ENCODE results near the gene PARD3.

PARD3 gene

DNA sequence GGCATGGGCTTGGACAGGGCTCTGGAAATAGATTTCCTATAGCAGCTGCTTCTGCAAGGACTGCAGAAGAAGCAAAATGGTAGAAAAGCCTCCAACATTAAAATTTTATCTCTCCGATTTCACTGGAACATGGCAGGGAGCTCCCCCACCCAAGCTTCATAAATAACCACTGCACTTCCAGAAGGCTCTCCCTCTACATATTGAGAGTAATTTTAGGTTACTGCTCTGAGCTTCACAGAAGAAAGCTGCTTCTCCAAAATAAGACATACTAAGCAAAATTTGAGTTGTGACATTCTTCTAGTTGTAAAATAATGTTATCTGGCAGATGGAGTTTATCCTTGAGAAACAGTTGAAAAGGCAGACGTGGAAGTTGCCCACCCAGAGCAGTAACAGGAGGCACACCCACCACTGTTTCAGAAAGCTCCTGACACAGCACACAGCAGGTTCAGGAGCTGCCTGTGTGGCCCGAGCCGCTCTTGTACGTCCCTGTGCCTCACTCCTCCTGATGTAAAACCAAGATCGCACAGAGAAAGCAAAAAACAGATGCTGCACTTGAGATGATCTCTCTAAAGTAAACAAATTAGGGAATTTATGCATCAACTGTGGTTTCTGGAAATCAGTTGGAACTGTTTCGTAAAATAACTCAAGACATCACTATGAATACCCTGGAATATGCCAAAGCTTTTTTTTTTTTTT, 621.0 kb downstream of the PARD3 start:
- DNase-seq, result no peak

DNA sequence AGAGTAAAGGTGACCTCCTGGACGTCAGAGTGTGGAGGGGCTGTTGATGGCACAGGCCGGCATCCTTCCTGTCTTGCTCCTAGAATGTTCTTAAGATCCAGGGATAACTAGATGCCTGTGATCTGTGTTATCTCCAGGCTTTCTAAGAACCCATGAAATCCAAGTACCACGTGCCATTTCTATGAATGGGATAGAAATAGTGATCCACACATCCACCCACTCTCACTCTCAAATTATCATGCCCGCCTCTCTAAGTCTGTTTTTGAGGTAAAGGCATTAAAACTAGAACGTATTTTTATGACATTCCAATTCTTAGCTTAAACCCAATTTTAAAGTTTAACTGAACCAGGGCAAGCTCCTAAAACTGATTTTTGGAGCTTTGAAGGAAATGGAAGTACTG, 622.5 kb downstream of the PARD3 start:
- DNase-seq, result no peak

DNA sequence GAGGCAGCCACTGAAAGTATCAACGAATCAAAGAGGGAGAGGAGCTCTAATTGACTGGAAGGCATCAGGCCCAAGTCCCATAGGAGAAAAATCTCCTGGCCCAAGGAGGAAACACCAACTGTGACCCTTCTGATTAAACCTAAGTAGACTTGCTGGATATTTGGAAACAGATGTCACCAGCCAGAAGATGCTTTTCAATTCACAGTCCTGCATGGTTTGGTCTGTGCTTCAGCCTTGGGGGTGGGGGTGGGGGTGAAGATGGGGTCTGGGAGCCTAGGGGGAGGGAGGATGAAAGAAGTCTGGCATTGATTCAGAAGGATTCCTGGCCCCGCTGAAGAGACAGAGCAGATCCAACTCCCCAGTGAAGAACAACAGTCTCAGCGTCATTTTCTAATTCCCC, 623.7 kb downstream of the PARD3 start:
- no peak for DNase-seq

DNA sequence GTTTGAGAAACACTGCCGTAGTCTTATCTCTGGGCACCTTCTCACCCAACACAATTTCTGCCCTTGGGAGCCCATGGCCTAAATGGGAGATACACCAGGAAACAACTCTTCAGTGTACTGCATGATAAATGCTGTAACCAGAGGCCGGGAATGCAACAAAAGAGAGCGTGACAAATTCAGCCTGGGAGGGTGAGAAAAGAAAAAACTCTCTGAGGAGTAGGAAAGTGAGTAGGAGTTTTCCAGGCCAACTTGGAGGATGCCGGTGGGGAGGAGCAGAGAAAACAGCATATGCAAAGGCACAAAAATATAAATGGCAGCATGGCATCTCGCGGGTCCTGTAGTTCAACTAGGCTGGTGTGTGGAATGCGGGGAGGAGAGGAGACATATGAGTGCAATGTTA, 624.5 kb downstream of the PARD3 start:
- no peak for DNase-seq

DNA sequence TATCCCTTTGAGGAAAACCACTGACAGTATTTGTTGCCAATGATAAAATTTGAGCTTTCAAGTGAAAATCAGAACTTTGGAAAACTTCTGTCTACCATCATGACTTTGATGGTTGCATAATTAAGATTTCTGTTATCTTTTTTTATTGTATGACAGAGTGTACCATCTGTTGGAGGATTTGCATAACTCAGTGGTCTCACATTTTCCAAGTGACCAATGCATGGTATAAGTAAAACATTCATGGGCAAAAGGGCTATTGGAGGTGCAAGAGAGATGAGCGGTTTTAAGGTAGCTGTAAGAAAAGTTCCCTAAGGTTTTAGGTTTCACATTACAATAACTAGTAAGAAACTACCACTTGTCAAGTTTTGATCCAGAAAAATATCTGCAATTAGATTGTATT, 625.3 kb downstream of the PARD3 start:
- DNase-seq, result no peak

DNA sequence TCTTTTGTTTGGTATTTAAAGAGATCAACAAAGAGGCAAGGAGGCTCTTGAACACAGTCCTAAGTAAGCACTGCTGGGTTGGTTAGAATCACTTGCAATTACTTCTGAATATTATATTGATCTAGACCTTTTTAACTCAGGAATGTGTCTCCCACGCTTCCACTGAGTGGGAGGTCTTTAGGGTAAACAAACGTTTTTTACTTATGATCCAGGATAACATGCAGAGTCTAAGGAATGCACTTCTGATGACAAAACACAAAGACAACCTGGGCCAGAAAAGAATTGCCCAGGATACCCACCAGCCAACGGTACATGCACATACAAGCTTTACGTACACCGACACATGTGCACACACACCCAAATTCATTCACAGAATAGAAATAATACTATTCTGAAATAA, 626.9 kb downstream of the PARD3 start:
- DNase-seq, result no peak

DNA sequence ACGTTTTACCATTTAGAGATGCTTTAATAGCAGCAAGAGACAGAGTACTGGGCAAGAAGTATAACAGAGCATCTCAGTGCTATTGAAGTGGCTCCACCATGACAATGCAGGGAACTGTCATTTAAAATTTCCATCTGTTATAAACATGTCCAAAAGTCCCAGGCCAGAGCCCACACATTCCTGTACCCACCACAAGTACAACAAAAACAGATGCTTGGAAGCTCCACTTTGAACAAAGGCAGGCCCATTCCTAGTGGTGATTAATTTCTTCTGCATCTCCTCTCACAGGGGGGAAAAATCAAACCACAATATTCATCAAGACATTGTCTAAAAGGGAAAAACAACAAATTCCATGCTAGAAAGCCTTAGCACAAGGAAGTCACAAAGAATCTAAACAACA, 627.9 kb downstream of the PARD3 start:
- DNase-seq, result no peak

DNA sequence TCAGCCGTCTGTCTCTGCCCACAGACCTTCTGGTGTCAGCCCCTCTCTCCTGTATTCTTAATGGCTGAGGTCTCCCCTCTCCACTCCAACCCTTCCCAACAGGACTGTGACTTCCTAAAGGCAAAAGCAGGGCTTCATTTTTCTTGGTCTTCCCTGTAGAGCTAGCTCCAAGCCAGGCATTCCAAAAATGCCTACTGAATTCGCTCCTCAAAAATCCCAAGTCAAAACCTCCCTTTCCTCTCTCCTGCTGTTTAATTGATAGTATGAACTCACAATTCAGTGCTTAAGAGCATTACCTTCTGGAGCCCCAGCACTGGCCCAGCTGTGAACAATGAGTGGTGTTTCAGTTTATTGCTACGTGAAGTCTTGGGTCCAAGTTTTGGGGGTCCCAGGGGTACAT, 628.4 kb downstream of the PARD3 start:
- no peak for DNase-seq

DNA sequence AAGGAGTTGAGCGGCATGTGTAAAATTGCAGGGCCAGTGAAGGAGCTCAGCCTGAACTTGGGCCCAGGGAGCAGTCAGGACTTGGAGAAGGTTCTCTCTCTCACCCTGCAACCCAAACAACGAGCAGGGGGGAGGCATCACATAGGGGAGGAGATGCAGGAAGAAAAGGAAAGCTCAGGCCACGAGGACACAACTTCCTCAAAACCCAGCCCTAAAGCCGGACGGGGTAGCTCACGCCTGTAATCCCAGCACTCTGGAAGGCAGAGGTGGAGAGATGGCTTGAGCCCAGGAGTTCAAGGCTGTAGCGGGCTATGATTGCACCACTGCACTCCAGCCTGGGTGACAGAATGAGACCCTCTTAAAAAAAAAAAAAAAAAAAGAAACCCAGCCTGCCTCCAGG, 629.1 kb downstream of the PARD3 start:
- DNase-seq, result no peak

DNA sequence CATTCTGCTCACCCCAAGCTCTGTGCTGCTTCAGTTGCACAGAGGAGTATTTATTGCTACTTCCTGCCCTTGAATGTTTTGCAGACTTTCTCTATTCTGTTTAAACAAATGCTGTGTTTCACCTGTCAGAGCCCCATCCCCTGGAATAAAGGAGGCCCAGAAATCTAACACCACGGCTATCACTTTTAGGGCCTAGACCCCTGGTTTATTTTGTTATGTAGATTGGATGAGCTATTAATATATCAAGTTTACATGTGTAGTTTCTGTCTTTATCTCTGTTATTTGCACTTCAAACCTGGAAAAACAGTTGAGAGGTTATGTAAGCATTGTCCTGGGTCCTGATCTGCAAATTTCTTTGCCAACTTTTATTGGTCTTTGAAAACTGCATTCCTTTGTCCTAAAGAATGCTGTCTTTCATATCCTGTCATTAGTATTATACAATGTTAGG, 630.1 kb downstream of the PARD3 start:
- no peak for DNase-seq

DNA sequence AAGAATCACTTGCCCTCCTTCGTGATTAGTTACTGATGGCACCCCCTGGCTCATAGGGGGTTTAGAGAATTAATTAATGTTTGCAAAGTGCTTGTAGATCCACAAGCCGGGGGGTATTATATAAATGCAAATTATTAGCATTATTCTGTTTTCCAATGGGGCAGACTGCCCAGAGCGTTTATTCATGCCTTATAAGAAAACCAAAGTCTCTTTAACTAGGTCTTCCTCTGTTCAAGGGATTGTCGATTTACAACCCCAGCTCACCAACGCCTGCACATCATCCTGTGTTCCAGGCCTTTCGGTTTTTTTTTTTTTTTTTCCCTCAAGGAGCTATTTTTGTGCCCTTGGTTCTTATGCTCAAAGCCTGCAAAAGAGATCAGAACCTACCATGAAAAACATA, 630.7 kb downstream of the PARD3 start:
- DNase-seq, result no peak

DNA sequence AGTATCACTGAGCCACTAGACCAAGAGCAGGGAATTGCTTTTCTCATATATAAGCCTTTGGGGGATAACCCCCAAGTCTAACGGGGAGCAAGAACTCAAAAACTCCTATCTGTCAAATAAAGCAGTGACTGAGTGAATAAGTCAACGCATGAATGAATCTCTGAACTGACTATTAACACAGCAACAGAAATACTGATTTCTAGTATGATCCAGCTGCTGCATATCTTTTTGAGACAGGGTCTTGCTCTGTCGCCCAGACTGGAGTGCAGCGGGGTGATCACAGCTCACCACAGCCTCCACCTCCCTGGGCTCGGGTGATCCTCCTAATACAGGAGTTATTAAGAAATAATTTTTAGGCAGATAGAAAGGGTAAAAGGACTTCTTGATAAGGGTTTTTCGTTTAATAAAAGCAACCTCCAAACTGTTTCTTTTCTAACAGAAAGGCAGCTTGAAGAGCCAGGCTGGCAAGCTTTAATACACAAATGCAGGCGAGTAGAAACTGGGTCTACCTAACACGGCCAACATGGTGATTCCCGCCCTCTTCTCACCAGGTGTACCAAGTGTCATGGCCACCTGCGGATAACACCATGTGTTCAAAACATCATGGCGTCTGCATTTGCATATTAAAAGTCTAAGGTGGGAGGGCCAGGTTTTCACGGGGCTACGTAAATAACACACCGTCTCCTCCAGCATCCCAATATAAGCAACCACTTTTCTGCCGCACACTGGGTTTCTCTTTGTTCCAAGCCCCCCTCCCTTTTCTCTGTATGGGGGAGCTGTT, 631.9 kb downstream of the PARD3 start:
- DNase-seq, result no peak

DNA sequence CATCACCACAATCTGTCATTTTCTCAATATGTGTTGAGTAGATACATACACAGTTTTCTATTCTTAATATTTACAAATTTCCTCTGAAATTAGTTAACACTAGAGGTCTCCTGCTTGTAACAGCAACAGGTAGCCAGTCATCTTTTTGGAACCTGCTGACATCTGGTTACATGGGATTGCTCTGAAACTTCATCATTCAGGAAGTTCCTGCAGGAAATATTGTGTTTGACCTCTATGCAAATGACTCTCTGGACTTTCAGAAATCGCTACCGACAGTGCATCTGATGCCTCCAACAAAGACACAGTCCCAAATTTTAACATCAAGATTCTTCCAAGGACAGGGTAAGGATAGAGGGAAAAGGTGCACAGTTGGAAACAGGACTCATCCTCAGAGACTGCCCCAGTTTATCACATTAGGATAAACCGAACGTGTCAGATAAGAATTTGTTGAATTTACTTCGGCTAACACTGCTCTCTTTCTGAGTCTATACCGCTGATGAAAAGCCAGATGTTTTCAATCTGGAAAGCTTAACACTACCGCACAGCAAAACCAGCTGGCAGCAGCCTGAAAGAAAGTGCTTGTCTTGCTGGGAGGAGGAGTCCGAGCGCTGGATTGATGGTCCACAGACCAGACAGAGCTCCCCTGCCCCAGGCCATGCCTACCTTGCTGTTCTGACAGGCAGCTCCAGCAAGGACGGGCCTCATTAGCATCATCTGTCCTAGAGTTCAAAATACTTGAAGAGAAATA, 633.4 kb downstream of the PARD3 start:
- DNase-seq, result no peak

DNA sequence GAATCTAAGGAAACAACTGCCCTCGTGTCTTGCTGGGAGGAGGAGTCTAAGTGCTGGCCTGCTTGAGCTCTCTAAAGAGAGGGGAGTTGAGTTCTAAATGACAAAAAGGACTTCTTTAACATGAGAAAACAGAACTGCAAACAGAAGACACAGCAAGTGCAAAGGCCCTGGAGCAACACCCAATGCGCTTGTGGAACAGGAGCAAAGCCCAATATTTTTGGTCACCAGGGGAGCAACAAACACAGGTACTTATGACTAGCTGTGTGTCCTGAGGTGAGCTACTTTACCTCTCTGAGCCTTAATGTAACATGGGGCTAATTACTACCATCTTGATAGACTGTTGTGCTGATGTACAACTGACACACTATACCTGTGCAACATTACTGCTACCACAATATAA, 634.3 kb downstream of the PARD3 start:
- DNase-seq, result no peak

DNA sequence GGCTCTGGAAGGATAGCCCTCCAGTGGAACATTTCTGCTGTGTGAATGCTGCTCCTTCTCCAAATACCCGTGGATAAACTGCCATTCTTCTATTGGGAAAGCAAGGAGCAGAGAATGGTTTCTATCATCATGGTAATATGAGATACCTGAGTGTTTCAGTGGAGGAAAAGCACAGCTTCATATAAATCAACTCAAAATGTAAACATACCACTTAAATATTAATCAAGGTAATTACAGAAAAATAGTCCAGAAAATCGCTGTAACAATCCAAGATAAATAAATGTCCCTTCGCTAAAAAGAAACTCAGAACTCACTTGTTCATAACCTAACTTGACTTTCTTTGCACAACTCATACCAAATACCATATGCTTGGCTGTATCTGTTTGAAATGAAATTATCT, 635.8 kb downstream of the PARD3 start:
- DNase-seq, result no peak

DNA sequence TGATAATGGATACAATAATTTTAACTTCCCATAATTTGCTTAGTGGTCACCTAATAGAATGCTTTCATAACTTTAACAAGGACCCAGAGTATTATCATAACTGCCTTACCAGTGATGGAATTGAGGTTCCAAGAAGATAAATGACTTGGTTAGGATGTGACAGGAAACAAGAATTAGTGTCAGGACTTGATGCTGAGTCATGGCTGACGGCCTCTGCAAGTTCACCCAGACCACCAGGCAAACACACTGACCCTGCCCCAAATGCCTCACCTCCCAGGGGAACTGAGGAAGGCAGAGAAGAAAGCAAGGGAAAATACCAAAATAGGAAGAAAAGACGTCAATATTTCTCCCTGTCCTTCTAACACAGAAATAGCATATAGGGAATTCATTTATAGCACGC, 636.3 kb downstream of the PARD3 start:
- DNase-seq, result no peak

DNA sequence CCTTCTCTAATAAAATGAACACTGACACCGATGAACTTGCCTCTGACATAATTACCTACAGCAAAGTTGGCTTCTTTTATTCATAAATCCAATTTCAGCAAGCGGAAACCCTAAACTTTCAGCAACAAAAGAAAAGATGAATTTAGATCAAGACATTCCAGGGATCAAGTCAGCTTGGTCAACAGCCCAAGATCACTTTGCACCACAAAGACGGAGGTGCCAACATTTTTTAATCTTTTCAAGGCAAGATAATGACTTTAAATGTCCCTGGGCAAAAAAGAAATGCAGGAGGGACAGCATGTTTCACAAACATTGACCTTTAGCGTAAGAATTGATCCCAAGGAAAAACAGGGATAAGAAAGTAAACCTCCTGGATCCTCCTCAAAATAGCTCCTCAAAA, 636.9 kb downstream of the PARD3 start:
- no peak for DNase-seq

DNA sequence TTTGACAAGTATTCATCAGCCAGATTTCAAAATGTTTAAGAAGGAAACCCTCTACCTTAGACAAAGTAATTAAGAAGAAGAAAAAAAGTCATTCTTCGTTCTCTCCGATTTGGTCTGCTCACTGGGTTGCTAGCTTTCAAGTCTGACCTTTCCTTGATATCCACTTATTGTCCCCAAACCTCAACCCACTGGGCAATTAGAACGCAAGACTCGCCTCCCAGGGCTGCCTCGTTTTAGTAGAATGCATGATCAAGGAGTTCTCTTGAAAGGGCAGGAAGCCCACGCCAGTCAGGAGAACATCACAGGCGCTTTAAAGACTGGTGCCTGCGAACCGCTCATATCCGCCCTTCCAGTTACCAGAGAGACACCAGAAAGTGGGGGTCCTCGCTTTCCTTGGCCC, 637.7 kb downstream of the PARD3 start:
- DNase-seq, result no peak

DNA sequence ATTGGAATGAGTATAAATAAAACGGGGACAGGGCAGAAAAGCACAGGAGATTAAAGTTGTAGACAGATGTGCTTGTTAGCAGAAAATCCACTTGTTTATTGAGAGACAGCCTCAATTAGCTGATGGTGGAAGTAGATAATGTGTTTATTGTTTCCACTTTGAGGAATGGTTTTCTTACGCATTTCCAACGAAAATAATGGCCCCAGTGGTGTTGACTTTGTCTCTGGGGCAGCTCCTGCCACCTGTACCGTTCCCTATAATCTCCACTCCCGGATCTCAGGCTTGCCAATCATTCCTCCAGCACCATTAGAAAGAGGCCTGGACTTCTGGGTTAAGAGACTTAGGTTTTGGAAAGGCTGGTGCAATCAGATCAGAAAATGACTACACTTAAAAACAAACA, 638.7 kb downstream of the PARD3 start:
- no peak for DNase-seq

DNA sequence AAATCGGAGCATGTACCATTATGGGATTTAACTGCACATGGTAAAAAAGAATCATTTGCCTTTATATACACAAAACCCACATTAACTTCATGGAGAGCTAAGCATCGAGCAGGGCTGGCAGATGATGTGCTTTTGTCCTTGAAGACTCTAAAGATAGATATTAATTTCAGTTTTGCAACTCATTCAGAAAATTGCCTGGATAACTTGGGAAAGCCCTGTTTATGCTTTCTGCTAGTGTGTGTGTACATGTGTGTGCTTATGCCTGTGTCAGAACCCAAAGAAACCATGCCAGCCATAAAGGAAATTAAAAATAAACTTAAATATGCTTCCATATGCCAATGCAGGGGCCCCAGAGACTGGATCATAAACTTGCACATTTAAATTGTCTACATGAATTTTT, 640.0 kb downstream of the PARD3 start:
- no peak for DNase-seq

DNA sequence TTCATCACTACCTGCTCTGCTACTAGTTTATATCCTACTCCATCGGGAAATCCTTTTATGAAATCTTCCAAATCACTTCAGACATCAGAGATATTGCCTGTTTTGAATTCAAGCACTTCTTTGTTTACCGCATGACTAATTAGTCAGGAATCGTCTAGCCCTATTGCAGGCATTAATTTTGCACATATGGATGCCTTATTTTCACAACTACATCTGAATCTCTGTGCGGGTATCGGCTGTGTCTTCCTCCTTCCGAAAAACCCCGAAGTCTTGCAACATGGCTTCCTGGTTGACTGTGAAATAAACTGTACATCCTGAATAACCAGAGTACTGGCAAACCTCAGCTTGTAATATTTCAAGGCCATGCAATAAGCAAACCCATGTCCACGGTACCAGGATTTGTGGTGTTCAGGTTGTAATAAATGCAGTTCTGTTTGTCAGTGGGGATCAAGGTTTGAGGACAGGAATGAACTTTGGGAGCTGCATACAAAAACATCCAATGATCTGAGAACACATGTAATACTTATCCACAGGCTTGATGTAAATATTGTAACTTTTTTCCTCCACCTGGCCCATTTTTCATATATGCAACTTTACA, 642.1 kb downstream of the PARD3 start:
- DNase-seq, result no peak

DNA sequence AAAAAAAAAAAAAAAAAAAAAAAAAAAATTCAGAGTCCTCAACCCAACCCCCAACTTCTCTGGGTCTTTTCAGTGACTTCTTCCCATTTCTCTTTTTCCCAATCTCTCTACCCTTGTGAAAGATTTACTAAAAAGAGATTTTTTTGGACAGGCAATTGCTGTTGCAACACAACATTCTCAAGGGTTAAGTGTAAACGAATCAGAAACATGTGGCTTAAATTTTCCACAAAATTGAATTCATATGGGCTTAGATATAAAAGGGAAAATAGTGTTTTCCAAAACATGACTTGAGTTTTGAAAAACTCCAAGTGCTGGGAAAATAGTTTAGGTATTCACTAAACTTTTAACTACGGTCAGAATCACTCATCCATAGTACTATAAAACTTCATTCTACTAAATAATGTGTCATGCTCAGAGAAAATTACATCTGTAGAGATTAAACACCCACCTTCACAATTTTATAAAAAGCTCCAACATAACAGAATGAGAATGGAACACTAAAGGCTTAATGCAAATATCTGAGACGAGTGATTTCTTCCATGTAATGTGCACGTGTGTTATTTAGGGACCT, 643.1 kb downstream of the PARD3 start:
- no peak for DNase-seq

DNA sequence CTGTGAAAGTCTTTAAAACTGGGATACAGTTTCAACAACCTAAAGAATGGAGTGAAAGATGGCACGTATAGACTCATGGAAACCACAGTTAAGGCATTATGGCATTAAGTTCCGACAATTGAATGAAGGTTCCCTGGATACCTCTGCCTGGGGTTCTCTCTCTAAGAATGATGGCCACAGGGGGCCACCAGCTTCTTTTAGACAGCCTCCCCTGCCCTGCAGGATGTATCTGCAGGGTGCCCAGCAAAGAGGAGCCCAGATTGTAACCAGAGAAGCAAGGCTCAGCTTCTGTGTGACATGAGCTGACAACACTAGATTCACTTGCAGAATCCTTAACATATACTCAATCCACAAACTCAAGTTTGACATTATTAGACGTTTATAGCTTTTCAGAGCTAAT, 645.4 kb downstream of the PARD3 start:
- no peak for DNase-seq

Measured in activated CD8-positive, alpha-beta memory T cell treated with anti-CD3 and anti-CD28 coated beads for 24 hours (primary cell).